ENCODE results near the gene TAB2.

GRCh38 chr6:149419696-149420404 lies 102.3 kb downstream of the TAB2 start:
- TF ChIP-seq CTCF (IDR thresholded peaks at IDR 0.05) (no peak), POLR2A (IDR thresholded peaks at IDR 0.05) (no peak)

Data from body of pancreas (tissue), 4 donors.